Stimulated activated CD8-positive, alpha-beta memory T cell treated with anti-CD3 and anti-CD28 coated beads, Interleukin-12 subunit alpha, Interleukin-12 subunit beta, amount 100 ng/mL, for 24 hours (primary cell): ENCODE measurements around the gene CD300LB.
"Not testable (repeated sequence)": the region's sequence is repeated elsewhere in the genome, so short reads cannot be mapped to it uniquely, and the experiment has no call there.

Source experiments
- DNase-seq: peaks from one replicate; pipeline ENCODE4 v3.0.0-alpha.2; 2020; ENCODE audit errors: extremely low read depth

The CD300LB gene

GRCh38 chr17:74531231-74531761 is at the start of gene CD300LB:
TSS of gene CD300LB (minus strand) at chr17:74531475. CDS start at chr17:74531350, 125 bp downstream.
- DNase-seq = no peak

GRCh38 chr17:74579900-74580299 is 48.6 kb upstream of the CD300LB start:
- no peak for DNase-seq

- DNase-seq = no peak
Observed at GRCh38 chr17:74578979-74579378, 47.7 kb upstream of the CD300LB start.

- no peak for DNase-seq
Observed at GRCh38 chr17:74574489-74575142, 43.3 kb upstream of the CD300LB start.

- not testable (repeated sequence) for DNase-seq
Observed at GRCh38 chr17:74573635-74574034, 42.4 kb upstream of the CD300LB start.

- DNase-seq = no peak
Observed at GRCh38 chr17:74573169-74573568, 41.9 kb upstream of the CD300LB start.

- no peak for DNase-seq
Observed at GRCh38 chr17:74571621-74572270, 40.5 kb upstream of the CD300LB start.

- no peak for DNase-seq
Observed at GRCh38 chr17:74569020-74570003, 38.0 kb upstream of the CD300LB start.

- no peak for DNase-seq
Observed at GRCh38 chr17:74568106-74568873, 37.0 kb upstream of the CD300LB start.

- DNase-seq = no peak
Observed at GRCh38 chr17:74567397-74567796, 36.1 kb upstream of the CD300LB start, which contains the start of gene CD300H. TSS of gene CD300H (minus strand) at chr17:74567509.

- DNase-seq = no peak
Observed at GRCh38 chr17:74566132-74566753, 35.0 kb upstream of the CD300LB start.

- no peak for DNase-seq
Observed at GRCh38 chr17:74565126-74565525, 33.9 kb upstream of the CD300LB start.

- DNase-seq = no peak
Observed at GRCh38 chr17:74563358-74563757, 32.1 kb upstream of the CD300LB start.

GRCh38 chr17:74561586-74561985 is 30.3 kb upstream of the CD300LB start:
- DNase-seq = no peak

- DNase-seq = no peak
Observed at GRCh38 chr17:74558882-74559519, 27.7 kb upstream of the CD300LB start.

- DNase-seq = not testable (repeated sequence)
Observed at GRCh38 chr17:74558402-74558801, 27.1 kb upstream of the CD300LB start.

- no peak for DNase-seq
Observed at GRCh38 chr17:74555427-74555940, 24.2 kb upstream of the CD300LB start.

- no peak for DNase-seq
Observed at GRCh38 chr17:74554909-74555308, 23.6 kb upstream of the CD300LB start.

- DNase-seq = no peak
Observed at GRCh38 chr17:74552037-74552436, 20.8 kb upstream of the CD300LB start.

- DNase-seq = no peak
Observed at GRCh38 chr17:74550602-74551001, 19.3 kb upstream of the CD300LB start.
